Lung (tissue), 12 donors: ENCODE results near the gene MYADML2. TPM values are rescaled to one million over a fixed set of nuclear protein-coding genes. Genes with fewer than 3 reads are reported as not detected.

Source experiments
- ATAC-seq: fragments of 200-7000 bp; cut with Tn5 transposase; one replicate; pipeline ENCODE4 v1.9.1; 2020; ENCODE audit warnings: moderate number of reproducible peaks; ENCODE audit not compliant: insufficient read depth, low FRiP score
- DNase-seq, 3 donors: peaks; one replicate each; pipeline ENCODE4 v3.0.0-alpha.2; 2013 to 2017
- H3K27ac ChIP-seq, 2 donors: one replicate each; pipeline ENCODE4 v1.5.1; 2013; ENCODE audit warnings: mild to moderate bottlenecking in 2 of 2, moderate library complexity in 2 of 2, control low read depth in 1 of 2, inconsistent platforms in 1 of 2, low read depth in 1 of 2, low read length in 1 of 2
- H3K27me3 ChIP-seq, 3 donors: one replicate each; pipeline ENCODE4 v1.5.1; 2013; ENCODE audit warnings: low read length in 2 of 3; ENCODE audit not compliant: control insufficient read depth in 3 of 3, insufficient read depth in 3 of 3
- H3K36me3 ChIP-seq, 4 donors: one replicate each; pipeline ENCODE4 v1.5.1; 2013; ENCODE audit warnings: low read length in 4 of 4, mild to moderate bottlenecking in 1 of 4, moderate library complexity in 1 of 4; ENCODE audit not compliant: control insufficient read depth in 4 of 4, insufficient read depth in 4 of 4
- H3K4me1 ChIP-seq, 5 donors: one replicate each; pipeline ENCODE4 v1.5.1; 2013; ENCODE audit warnings: low read length in 5 of 5, mild to moderate bottlenecking in 2 of 5, moderate library complexity in 1 of 5; ENCODE audit not compliant: control insufficient read depth in 5 of 5, insufficient read depth in 5 of 5
- H3K4me3 ChIP-seq: one replicate; pipeline ENCODE4 v1.5.1; 2013; ENCODE audit warnings: mild to moderate bottlenecking, control low read depth, moderate library complexity
- H3K9ac ChIP-seq, 2 donors: one replicate each; pipeline ENCODE4 v1.5.1; 2013; ENCODE audit warnings: low read length in 2 of 2, control low read depth in 1 of 2; ENCODE audit not compliant: insufficient read depth in 1 of 2
- H3K9me3 ChIP-seq, 4 donors: one replicate each; pipeline ENCODE4 v1.5.1; 2013; ENCODE audit warnings: low read length in 3 of 4, mild to moderate bottlenecking in 1 of 4, moderate library complexity in 1 of 4; ENCODE audit not compliant: control insufficient read depth in 4 of 4, insufficient read depth in 3 of 4
- WGBS, 2 donors: extraction: QIAGEN DNeasy Blood & Tissue Kit; methylation state at CpG; one replicate each; pipeline ENCODE4 v1.1.7; 2013; 5-methylcytosine and 5-hydroxymethylcytosine counted together
- polyA plus RNA-seq, 2 donors: library from polyadenylated mRNA; stranded (reverse); fragments of 200-250 nt; gene quantifications; one replicate each; pipeline ENCODE4 v1.2.1, GENCODE V29; 2013
- total RNA-seq, 2 donors: library from RNA; depleted of rRNA in 1 of 2; stranded (reverse); fragments of >200 nt in 1 of 2; gene quantifications; one replicate each; pipeline ENCODE4 v1.2.1, GENCODE V29; 2014 to 2021
- TF ChIP-seq, protein P1 (sequence below): IDR thresholded peaks from 2 replicates; pipeline ENCODE4 v1.5.1; 2012; ENCODE audit warnings: mild to moderate bottlenecking; ENCODE audit errors: control extremely low read depth, extremely low read depth
- donor health status: control.
- donor health status: control.
- donor health status: Bipolar disorder and iron deficiency.
- donor health status: healthy.
- donor health status: DM: yes; HTN: yes; CAD: no.

Gene MYADML2
- total and polyA plus RNA-seq, 4 donors: not detected

DNA sequence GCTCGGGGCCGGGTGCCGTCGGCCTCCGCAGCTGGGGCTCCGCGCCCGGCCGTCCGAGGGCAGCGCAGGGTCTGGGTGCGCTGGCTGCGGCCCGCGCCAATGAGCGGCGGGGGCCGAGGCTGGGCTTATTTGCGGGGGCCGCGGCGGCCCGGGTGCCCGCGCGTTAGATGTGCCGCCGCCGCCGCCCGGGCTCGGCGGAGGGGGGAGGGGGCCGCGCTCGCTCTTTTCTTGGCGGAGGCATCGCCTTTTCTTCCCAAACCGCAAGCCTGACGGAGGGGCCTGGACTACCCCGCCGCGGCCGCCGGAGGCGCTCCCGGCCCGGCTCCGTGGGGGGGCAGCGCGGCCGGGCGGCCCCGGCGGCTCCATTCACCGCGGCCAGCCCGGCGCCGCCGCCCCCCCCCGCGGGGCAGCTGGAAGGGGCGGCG is 14.1 kb upstream of the MYADML2 start, which contains the start of gene NOTUM:
Gene NOTUM (minus strand): TSS at position 101 of the 425 bp plus-strand sequence. CDS start 278 bp downstream, outside the sequence.
- WGBS, 2 donors: 1% methylated on average over 65 of the region's 65 CpGs; no CpG with 5 or more reads in 1 of the 2 donors
- H3K4me3 ChIP-seq: peak within 1 kb of the TSS; percentile 9
- peaks cover 0 to 11% (median 6%) of the 10 kb centered on the region in 5 donors for H3K4me1 ChIP-seq
- TF ChIP-seq, protein P1, sequence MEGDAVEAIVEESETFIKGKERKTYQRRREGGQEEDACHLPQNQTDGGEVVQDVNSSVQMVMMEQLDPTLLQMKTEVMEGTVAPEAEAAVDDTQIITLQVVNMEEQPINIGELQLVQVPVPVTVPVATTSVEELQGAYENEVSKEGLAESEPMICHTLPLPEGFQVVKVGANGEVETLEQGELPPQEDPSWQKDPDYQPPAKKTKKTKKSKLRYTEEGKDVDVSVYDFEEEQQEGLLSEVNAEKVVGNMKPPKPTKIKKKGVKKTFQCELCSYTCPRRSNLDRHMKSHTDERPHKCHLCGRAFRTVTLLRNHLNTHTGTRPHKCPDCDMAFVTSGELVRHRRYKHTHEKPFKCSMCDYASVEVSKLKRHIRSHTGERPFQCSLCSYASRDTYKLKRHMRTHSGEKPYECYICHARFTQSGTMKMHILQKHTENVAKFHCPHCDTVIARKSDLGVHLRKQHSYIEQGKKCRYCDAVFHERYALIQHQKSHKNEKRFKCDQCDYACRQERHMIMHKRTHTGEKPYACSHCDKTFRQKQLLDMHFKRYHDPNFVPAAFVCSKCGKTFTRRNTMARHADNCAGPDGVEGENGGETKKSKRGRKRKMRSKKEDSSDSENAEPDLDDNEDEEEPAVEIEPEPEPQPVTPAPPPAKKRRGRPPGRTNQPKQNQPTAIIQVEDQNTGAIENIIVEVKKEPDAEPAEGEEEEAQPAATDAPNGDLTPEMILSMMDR: no peak
- H3K9me3 ChIP-seq: no peaks in the 10 kb centered on the region
- peaks cover 0 to 26% (median 7%) of the 10 kb centered on the region in 3 donors for H3K27me3 ChIP-seq
- no peak within 1 kb of the TSS for H3K27ac ChIP-seq
- DNase-seq (peak; percentile 47 to 69 (median 66)), ATAC-seq (no peak)
- no peaks in the 10 kb centered on the region for H3K36me3 ChIP-seq
- no peak within 1 kb of the TSS for H3K9ac ChIP-seq

DNA sequence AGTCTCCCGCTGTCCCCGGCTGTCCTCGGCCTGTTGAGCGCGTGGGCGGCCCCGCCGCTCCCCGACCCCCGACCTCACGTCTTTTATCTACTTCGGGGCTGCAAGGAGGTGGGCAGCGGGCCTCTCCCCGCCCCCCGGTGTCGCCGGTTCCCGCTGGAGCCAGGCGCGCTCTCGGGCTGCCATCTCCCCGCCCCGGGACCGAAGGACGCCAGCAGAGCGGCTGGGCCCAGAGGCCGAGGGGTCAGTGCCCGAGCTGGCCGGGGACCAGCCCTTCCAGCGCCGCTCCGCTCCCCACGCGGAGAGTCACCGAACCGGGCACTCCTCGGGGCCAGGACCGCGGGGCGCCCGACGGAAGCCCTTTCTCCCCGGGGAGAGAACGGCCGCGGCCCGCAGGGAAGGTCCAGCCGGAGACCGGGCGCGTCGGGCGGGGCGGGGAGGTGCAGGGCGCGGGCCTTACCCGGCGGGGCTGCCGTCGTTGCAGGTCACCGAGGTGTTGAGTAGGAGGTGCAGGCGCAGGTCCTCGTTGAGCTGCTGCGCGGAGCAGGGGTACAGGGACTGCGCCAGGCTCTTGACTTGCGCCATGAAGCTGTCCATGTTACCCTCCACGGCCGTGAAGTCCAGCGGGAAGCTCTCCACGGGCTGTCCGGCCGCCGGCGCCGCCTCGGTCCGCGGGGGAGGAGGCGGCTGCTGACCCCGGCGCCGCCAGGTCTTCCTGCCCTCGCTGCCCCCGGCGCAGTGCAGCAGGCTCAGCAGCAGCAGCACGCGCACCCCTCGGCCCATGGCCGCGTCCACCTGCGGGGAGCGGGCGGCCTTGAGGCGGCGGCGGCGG is 13.3 kb upstream of the MYADML2 start:
- DNase-seq (peak in 1 of 3 donors; percentile 12), ATAC-seq (no peak)
- no peaks in the 10 kb centered on the region for H3K36me3 ChIP-seq
- TF ChIP-seq, protein P1: no peak
- peaks cover 0 to 26% (median 7%) of the 10 kb centered on the region in 3 donors for H3K27me3 ChIP-seq
- no peak overlapping the region for H3K9ac ChIP-seq
- H3K9me3 ChIP-seq: no peaks in the 10 kb centered on the region
- H3K4me3 ChIP-seq: peak overlapping the region; percentile 9
- 2 to 3% methylated on average over 90 to 98 of the region's 98 CpGs for WGBS, 2 donors
- peaks cover 0 to 11% (median 4%) of the 10 kb centered on the region in 5 donors for H3K4me1 ChIP-seq
- no peak overlapping the region for H3K27ac ChIP-seq

DNA sequence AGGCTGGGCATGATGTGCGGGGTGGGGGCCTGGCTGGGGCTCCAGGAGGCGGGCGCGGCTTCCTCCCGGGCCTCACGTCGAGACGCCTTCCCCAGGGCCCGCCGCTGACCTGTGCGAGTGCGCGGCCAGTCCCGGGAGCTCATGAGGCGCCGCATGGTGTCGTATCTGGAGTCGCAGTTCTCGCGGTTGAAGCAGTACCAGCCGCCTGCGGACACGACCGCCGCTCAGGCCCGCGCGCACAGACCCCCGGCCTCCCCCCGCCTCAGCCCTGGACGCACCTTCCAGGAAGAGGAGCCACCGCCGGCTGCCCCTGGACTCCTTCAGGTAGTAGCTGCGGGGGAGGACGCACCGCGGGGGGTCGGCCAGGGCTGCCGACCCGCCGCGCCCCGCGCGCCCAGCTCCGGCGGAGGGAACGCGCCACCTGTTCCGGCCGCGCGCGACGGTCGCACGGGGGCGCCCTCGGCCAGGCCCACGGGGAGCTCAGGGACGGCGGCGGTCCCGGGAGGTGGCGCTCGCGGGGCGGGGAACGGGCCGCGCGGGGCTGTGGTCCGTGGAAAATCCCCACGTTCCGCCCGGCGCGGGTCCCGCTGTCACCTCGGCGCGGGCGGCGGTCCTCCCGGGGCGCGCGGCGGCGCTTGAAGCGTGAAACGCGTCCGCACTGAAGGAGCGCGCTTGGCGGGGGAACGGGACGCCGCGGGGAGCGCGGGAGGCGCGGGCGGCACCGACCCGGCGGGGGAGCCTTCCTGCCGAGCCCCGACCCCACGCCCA is 12.5 kb upstream of the MYADML2 start:
- H3K36me3 ChIP-seq: no peaks in the 10 kb centered on the region
- H3K27me3 ChIP-seq: peaks cover 0 to 26% (median 7%) of the 10 kb centered on the region in 3 donors
- no peaks in the 10 kb centered on the region for H3K9me3 ChIP-seq
- TF ChIP-seq, protein P1: peak; percentile 98
- WGBS, 2 donors: 2 to 3% methylated on average over 77 to 112 of the region's 112 CpGs
- no peak overlapping the region for H3K27ac ChIP-seq
- peak overlapping the region; percentile 9 for H3K4me3 ChIP-seq
- H3K4me1 ChIP-seq: peaks cover 0 to 11% (median 4%) of the 10 kb centered on the region in 5 donors
- peak; percentile 54 to 65 (median 60) for DNase-seq
- ATAC-seq: peak; percentile 94
- H3K9ac ChIP-seq: no peak overlapping the region
